PC-9 (cell line): ENCODE measurements around the gene MISP. TPM values are rescaled to one million over a fixed set of nuclear protein-coding genes. Genes with fewer than 3 reads are reported as not detected.

Experiments used
- BruUV-seq: library from RNA; stranded (reverse); fragments of 400-500 nt; replicated peaks from 2 replicates; lab custom pipeline; 2021; lab: Mats Ljungman, UMichigan
- CTCF ChIA-PET: fragments of 300-600 bp; sonication (Branson Sonifier 250); formaldehyde crosslinking; loops from one replicate; lab custom pipeline; 2022; ENCODE audit warnings: antibody characterized with exemption; lab: Charles Lee
- POLR2A ChIA-PET: fragments of 300-600 bp; sonication (Branson Sonifier 250); formaldehyde crosslinking; loops from one replicate; lab custom pipeline; 2022; ENCODE audit warnings: antibody characterized with exemption; ENCODE audit not compliant: unreplicated experiment; lab: Charles Lee
- DNase-seq, 2 experiments: peaks; one replicate each; pipeline versions ENCODE4 v3.0.0 to v3.0.0-alpha.2; 2015 to 2022; ENCODE audit warnings: mixed read lengths in 1 of 2
- H2AFZ ChIP-seq: fragments of 200-600 bp; sonication (generic); 2 replicates; pipeline ENCODE4 v1.8.1; 2017; ENCODE audit warnings: antibody characterized with exemption
- H3F3A ChIP-seq: fragments of 200-600 bp; sonication (generic); 2 replicates; pipeline ENCODE4 v1.8.1; 2017; ENCODE audit warnings: antibody characterized with exemption, mild to moderate bottlenecking, low read depth; ENCODE audit not compliant: insufficient read depth
- H3K27ac ChIP-seq: fragments of 200-600 bp; sonication (generic); 2 replicates; pipeline ENCODE4 v1.6.1; 2016; ENCODE audit warnings: mixed run types
- H3K27me3 ChIP-seq: fragments of 200-600 bp; sonication (generic); 2 replicates; pipeline ENCODE4 v1.6.1; 2016; ENCODE audit warnings: low read depth, mixed run types; ENCODE audit not compliant: insufficient read depth
- H3K36me3 ChIP-seq: fragments of 200-600 bp; sonication (generic); 2 replicates; pipeline ENCODE4 v1.6.1; 2016; ENCODE audit warnings: low read depth, mixed run types
- H3K4me1 ChIP-seq: fragments of 200-600 bp; sonication (generic); replicated peaks from 2 replicates; pipeline ENCODE4 v1.6.1; 2016; ENCODE audit warnings: mixed run types; ENCODE audit not compliant: insufficient read depth
- H3K4me2 ChIP-seq: fragments of 200-600 bp; sonication (generic); 2 replicates; pipeline ENCODE4 v1.6.1; 2017; ENCODE audit warnings: mixed run types
- H3K4me3 ChIP-seq: fragments of 200-600 bp; sonication (generic); 2 replicates; pipeline ENCODE4 v1.6.1; 2016; ENCODE audit warnings: mixed run types
- H3K79me2 ChIP-seq: fragments of 200-600 bp; sonication (generic); 2 replicates; pipeline ENCODE4 v1.6.1; 2017; ENCODE audit warnings: low read depth, mixed run types
- H3K9me2 ChIP-seq: fragments of 200-600 bp; sonication (generic); 2 replicates; pipeline ENCODE4 v1.8.1; 2017; ENCODE audit warnings: mild to moderate bottlenecking; ENCODE audit not compliant: insufficient read depth
- H3K9me3 ChIP-seq: fragments of 200-600 bp; sonication (generic); 2 replicates; pipeline ENCODE4 v1.8.1; 2016; ENCODE audit warnings: low read depth; ENCODE audit not compliant: insufficient read depth
- H4K20me1 ChIP-seq: fragments of 200-600 bp; sonication (generic); 2 replicates; pipeline ENCODE4 v1.8.1; 2017; ENCODE audit not compliant: insufficient read depth
- EZH2 ChIP-seq: fragments of 200-600 bp; sonication (generic); IDR thresholded peaks from 2 replicates; pipeline ENCODE4 v1.8.0; 2017; ENCODE audit warnings: antibody characterized with exemption, low read depth
- intact Hi-C: fragments of 100-400 bp; cut with micrococcal nuclease; formaldehyde crosslinking; loops from one replicate; pipeline ENCODE4 v1.10.0; 2022; ENCODE audit not compliant: unreplicated experiment
- total RNA-seq: library from RNA; stranded (reverse); gene quantifications from 2 replicates; pipeline ENCODE4 v1.2.3, GENCODE V29; 2021
- TF ChIP-seq, protein P1 (sequence below): fragments of 200-600 bp; sonication (generic); conservative IDR thresholded peaks from 2 replicates; pipeline ENCODE4 v1.6.1; 2017; ENCODE audit warnings: mixed run types, antibody characterized with exemption, mild to moderate bottlenecking, moderate library complexity

The MISP gene
- total RNA-seq, 1 experiment from 2014 or later: 91.6 TPM

DNA sequence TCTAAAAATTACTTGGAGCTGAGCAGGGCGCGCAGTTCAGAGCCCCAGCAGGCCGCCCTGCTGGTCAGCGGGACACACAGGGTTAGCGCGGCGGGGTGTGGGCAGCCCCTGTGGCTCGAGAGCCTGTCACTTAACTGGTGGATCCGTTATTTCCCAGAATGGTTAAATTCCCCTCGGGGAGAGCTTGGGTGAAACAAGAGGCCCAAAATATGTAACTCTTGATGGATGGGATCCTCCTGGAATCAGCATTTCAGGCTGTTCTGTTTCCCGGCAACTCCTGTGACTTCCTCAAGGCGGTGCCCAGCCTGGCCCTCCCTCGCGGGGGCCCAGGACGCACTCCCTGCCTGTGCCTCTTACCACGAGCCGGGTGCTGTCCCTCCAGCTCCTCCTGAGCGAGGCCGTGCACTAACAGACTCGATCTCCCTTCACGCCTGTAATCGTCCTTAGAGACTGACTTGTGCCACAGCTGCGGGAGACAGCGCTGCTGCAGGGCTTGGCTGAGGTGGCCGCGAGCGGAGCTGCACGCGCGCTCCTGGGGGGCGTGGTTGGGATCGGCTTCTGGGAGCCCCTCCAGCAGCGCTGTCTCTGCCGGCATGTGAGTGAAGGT, 56.0 kb downstream of the MISP start:
- no peaks in the 10 kb centered on the region for H3K4me1 ChIP-seq
- H3K79me2 ChIP-seq: peaks cover 71% of the 10 kb centered on the region
- peaks cover 34% of the 10 kb centered on the region for H3K36me3 ChIP-seq

DNA sequence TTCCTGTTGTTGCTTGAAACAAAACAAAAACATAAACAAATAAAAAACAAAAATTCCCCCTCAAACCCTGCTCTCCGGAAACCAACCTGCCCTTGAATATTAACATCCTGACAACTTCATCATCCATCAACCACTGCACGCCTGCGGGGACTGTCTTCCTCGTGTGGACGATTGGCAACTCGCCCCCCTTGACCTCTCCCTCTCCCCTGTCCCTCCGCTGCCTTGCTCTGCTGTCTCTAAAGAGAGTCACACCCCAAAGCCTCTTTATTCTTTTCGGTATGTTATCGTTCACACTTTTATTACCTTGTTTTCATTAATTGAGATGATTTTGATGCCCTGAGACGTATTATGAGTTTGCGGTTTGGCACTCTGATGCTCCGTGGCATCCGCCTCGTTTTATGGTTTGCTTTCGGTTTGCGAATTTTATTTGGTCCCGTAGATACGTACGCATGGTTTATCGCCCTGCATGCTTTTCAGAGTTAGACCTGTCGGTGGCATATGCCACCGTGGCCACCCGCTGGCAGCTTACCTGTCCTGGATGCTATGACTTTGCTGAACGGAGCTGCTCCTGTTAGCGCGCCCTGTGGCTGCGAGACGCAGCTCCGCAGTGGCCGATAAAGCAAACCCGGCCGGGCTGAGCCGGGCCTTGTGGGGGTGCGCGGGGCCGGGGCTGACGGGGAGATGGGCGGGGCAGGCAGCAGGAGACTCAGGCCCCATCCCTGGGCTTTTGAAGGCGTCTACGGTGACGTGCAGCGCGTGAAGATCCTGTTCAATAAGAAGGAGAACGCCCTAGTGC, 56.9 kb downstream of the MISP start:
- H2AFZ ChIP-seq: no peak overlapping the region
- H3K4me2 ChIP-seq: no peak overlapping the region
- no peak for TF ChIP-seq EZH2
- TF ChIP-seq, protein P1, sequence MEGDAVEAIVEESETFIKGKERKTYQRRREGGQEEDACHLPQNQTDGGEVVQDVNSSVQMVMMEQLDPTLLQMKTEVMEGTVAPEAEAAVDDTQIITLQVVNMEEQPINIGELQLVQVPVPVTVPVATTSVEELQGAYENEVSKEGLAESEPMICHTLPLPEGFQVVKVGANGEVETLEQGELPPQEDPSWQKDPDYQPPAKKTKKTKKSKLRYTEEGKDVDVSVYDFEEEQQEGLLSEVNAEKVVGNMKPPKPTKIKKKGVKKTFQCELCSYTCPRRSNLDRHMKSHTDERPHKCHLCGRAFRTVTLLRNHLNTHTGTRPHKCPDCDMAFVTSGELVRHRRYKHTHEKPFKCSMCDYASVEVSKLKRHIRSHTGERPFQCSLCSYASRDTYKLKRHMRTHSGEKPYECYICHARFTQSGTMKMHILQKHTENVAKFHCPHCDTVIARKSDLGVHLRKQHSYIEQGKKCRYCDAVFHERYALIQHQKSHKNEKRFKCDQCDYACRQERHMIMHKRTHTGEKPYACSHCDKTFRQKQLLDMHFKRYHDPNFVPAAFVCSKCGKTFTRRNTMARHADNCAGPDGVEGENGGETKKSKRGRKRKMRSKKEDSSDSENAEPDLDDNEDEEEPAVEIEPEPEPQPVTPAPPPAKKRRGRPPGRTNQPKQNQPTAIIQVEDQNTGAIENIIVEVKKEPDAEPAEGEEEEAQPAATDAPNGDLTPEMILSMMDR: no peak
- intact Hi-C loops: no loop called here
- BruUV-seq: no TSS peak
- H4K20me1 ChIP-seq: peaks cover 88% of the 10 kb centered on the region
- ChIA-PET POLR2A (no interaction called here), CTCF (interaction anchor here (0.7 kb wide), 1 partner anchor 81 kb away, joined by 3 read pairs; no protein-coding TSS in a partner anchor)
- H3K36me3 ChIP-seq: peaks cover 29% of the 10 kb centered on the region
- H3K27me3 ChIP-seq: no peaks in the 10 kb centered on the region
- no peaks in the 10 kb centered on the region for H3K4me1 ChIP-seq
- peaks cover 62% of the 10 kb centered on the region for H3K79me2 ChIP-seq
- H3K9me2 ChIP-seq: no peaks in the 10 kb centered on the region
- no peaks in the 10 kb centered on the region for H3K9me3 ChIP-seq
- no peak for DNase-seq
- H3K4me3 ChIP-seq: no peak overlapping the region
- peaks cover 50% of the 10 kb centered on the region for H3F3A ChIP-seq
- no peak overlapping the region for H3K27ac ChIP-seq

More for the DNA sequence above, 56.0 kb downstream of the MISP start:
- Histone ChIP-seq H4K20me1 (peaks cover 97% of the 10 kb centered on the region), H3F3A (peaks cover 55% of the 10 kb centered on the region), H3K4me2 (no peak overlapping the region), H3K27me3 (no peaks in the 10 kb centered on the region), H3K9me2 (no peaks in the 10 kb centered on the region), H3K4me3 (no peak overlapping the region), H3K9me3 (no peaks in the 10 kb centered on the region), H3K27ac (no peak overlapping the region), H2AFZ (no peak overlapping the region)
- TF ChIP-seq, protein P1: no peak
- TF ChIP-seq EZH2: no peak
- BruUV-seq: no TSS peak
- ChIA-PET CTCF (no interaction called here), POLR2A (no interaction called here)
- no peak for DNase-seq
- intact Hi-C loops: no loop called here

DNA sequence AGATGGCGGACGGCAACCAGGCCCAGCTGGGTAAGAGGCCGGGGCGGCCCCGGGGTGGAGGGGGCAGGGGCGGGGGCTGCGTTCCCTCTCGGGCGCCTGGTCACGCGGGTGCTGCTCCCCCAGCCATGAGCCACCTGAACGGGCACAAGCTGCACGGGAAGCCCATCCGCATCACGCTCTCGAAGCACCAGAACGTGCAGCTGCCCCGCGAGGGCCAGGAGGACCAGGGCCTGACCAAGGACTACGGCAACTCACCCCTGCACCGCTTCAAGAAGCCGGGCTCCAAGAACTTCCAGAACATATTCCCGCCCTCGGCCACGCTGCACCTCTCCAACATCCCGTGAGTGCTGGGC, 57.5 kb downstream of the MISP start:
- intact Hi-C loops: no loop called here
- no peak overlapping the region for H3K4me3 ChIP-seq
- no peaks in the 10 kb centered on the region for H3K9me2 ChIP-seq
- no TSS peak for BruUV-seq
- no peak for DNase-seq
- no peaks in the 10 kb centered on the region for H3K9me3 ChIP-seq
- no peaks in the 10 kb centered on the region for H3K27me3 ChIP-seq
- peaks cover 23% of the 10 kb centered on the region for H3K36me3 ChIP-seq
- ChIA-PET CTCF (interaction anchor here (0.7 kb wide), 1 partner anchor 80 kb away, joined by 3 read pairs; no protein-coding TSS in a partner anchor), POLR2A (no interaction called here)
- H3K4me1 ChIP-seq: no peaks in the 10 kb centered on the region
- peaks cover 82% of the 10 kb centered on the region for H4K20me1 ChIP-seq
- H3K79me2 ChIP-seq: peaks cover 56% of the 10 kb centered on the region
- peaks cover 50% of the 10 kb centered on the region for H3F3A ChIP-seq
- no peak overlapping the region for H3K4me2 ChIP-seq
- no peak overlapping the region for H2AFZ ChIP-seq
- TF ChIP-seq, protein P1: no peak
- no peak for TF ChIP-seq EZH2
- H3K27ac ChIP-seq: no peak overlapping the region
